ENCODE results near the gene CACNA2D3.

GRCh38 chr3:54889731-54890130 lies 767.4 kb downstream of the CACNA2D3 start:
- TF ChIP-seq POLR2AphosphoS5 (IDR thresholded peaks at IDR 0.05; ENCODE audit: low read depth, low read length) (no peak), TAF1 (IDR thresholded peaks at IDR 0.05; ENCODE audit: borderline replicate concordance, insufficient read depth, low read length) (no peak), FOXP2 (optimal IDR thresholded peaks at IDR 0.05; ENCODE audit: borderline replicate concordance, extremely low read depth, extremely low read length, insufficient read depth) (no peak), SIN3A (IDR thresholded peaks at IDR 0.05; ENCODE audit: borderline replicate concordance, insufficient read depth, low read length) (no peak)
